Activated CD4-positive, alpha-beta T cell treated with anti-CD3 and anti-CD28 coated beads for 36 hours (primary cell): Measurements from ENCODE around the gene PRKAG2. TPM values are rescaled to one million over a fixed set of nuclear protein-coding genes. Genes with fewer than 3 reads are reported as not detected.

Source experiments
- ATAC-seq: fragments of 200-7000 bp; cut with Tn5 transposase; one replicate; pipeline ENCODE4 v1.10.0; 2021; ENCODE audit warnings: mild to moderate bottlenecking, moderate library complexity
- CTCF ChIA-PET: fragments of 350-600 bp; sonication (Branson Sonifier 250); formaldehyde crosslinking; loops from one replicate; lab custom pipeline; 2021; ENCODE audit warnings: antibody characterized with exemption; lab: Charles Lee
- POLR2A ChIA-PET: fragments of 350-600 bp; sonication (Branson Sonifier 250); formaldehyde crosslinking; loops from one replicate; lab custom pipeline; 2021; ENCODE audit warnings: antibody characterized with exemption, inconsistent platforms; lab: Charles Lee
- DNase-seq: peaks from one replicate; pipeline ENCODE4 v3.0.0-alpha.2; 2020
- H3K27ac Mint-ChIP-seq: one replicate; pipeline ENCODE4 v1.8.0; 2021; ENCODE audit warnings: mixed read lengths
- H3K27me3 Mint-ChIP-seq: one replicate; pipeline ENCODE4 v1.8.0; 2021; ENCODE audit warnings: mixed read lengths
- H3K36me3 Mint-ChIP-seq: one replicate; pipeline ENCODE4 v1.8.0; 2021; ENCODE audit warnings: low read depth, mixed read lengths
- H3K4me1 Mint-ChIP-seq: one replicate; pipeline ENCODE4 v1.8.0; 2021; ENCODE audit warnings: mixed read lengths
- H3K4me3 Mint-ChIP-seq: one replicate; pipeline ENCODE4 v1.8.0; 2021; ENCODE audit warnings: mild to moderate bottlenecking, moderate library complexity, mixed read lengths
- H3K9me3 Mint-ChIP-seq: one replicate; pipeline ENCODE4 v1.8.0; 2021; ENCODE audit warnings: low read depth, mixed read lengths
- intact Hi-C, 2 experiments: fragments of 100-400 bp; cut with DNase I in 1 of 2; cut with micrococcal nuclease in 1 of 2; formaldehyde crosslinking; loops; one replicate each; pipeline versions ENCODE4 v1.14.2 to v1.15.1; 2022 to 2024; cut with DNase I, micrococcal nuclease
- total RNA-seq, 2 experiments: library from RNA; stranded (reverse); gene quantifications; one replicate each; pipeline ENCODE4 v1.2.3, GENCODE V29; 2021

PRKAG2 gene
- total RNA-seq, 2 experiments from 2014 or later = 19.6 to 21.5 TPM

DNA sequence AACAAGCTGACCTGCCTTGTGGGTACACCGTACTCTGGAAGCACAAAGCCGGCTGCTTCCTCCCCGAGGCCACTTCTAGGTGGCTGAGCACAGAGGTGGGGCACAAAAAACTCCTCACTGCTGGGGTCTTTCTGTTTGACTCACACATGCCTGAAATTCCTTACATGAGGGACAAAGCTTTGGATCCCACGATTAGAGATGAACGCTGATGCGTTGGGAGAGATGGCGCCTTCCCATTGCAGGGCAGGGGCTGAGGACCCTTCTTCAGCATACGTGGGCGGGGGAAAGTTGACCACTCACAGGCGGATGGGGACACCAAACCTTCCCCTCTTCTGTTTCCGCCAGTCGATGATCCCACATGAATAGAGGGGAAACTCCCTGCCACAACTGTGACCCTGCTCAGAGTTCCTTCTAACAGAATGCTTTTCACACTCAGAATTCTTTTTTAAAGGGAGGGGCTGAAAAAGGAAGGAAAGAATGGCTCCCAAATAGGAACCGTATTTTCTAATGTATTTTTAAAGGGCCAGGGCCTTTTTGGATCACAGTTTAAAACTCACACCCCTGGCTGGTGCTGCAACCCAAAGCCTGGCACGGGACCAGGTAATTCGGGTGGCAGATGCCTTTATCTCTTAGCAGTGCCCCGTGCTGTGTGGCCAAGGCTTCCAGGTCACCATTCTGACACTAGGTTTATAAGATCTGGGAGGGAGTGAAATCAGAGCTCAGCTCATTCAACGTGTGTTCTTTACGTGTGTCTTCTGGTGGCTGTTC is 134.0 kb downstream of the PRKAG2 start:
- H3K4me3 Mint-ChIP-seq = no peak overlapping the region
- H3K36me3 Mint-ChIP-seq = no peaks in the 10 kb centered on the region
- H3K4me1 Mint-ChIP-seq = peaks cover 33% of the 10 kb centered on the region
- peak overlapping the region; percentile 40 for H3K27ac Mint-ChIP-seq
- intact Hi-C loops = no loop called here
- ChIA-PET CTCF (no interaction called here), POLR2A (no interaction called here)
- DNase-seq (no peak), ATAC-seq (no peak)
- H3K9me3 Mint-ChIP-seq = no peaks in the 10 kb centered on the region
- no peaks in the 10 kb centered on the region for H3K27me3 Mint-ChIP-seq

DNA sequence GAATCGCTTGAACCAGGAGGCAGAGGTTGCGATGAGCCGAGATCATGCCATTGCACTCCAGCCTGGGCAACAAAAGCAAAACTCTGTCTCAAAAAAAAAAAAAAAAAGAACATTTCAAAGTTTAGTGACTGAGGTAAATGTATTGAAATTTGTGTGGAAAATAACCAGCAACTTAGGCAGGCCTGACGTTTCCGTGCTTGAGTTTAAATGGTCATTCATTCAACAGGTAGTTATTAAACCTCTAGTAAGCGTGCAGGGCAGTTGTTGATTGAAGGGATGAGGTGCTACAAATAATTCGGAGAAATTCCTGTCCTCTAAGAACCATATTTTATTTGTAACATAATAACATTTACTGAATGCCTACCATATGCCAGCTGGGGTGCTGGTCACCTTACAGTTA is 135.3 kb downstream of the PRKAG2 start:
- CTCF ChIA-PET = no interaction called here
- Mint-ChIP-seq H3K36me3 (no peaks in the 10 kb centered on the region), H3K27me3 (no peaks in the 10 kb centered on the region), H3K27ac (no peak overlapping the region), H3K4me3 (no peak overlapping the region), H3K4me1 (peaks cover 27% of the 10 kb centered on the region), H3K9me3 (no peaks in the 10 kb centered on the region)
- DNase-seq (no peak), ATAC-seq (no peak)
- POLR2A ChIA-PET = no interaction called here
- intact Hi-C loops = no loop called here

DNA sequence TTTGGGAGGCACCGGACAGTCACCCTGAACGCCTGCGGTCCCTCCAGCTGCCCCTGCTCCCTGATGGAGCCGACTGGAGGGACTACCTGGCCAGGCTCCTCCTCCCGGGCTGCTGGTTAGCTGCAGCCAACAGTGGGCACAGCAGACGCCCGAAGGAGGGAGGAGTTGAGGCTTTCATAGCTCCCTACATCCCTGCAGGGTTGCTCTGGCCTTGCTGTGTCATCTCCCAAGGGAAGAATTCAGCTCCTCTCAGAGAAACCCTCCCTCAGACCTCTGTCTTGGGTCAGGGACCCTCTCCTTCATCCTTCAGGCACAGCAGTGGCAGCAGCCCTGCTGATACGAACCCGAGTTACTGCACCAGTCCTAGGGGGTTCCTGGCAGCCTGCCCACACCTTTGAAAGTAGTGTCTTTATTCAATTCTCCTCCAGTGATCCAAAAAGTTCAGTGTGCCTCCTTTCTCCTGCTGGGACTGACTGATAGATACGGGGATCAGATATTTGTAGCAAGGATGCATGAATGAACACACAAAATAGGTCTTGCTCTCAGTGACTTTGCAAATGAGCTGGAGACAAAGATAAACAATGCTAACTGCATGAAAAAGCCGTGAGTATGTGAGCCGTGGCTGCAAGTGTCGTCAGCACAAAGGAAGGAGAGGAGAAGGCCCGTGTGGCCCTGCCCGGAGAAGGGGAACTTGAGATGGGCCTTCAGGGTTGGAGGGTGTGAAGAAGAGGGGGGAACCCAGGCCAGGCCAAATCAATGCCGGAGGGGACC is 136.6 kb downstream of the PRKAG2 start:
- Mint-ChIP-seq H3K27me3 (no peaks in the 10 kb centered on the region), H3K27ac (no peak overlapping the region), H3K4me1 (peaks cover 24% of the 10 kb centered on the region), H3K4me3 (no peak overlapping the region), H3K36me3 (no peaks in the 10 kb centered on the region), H3K9me3 (no peaks in the 10 kb centered on the region)
- POLR2A ChIA-PET = no interaction called here
- DNase-seq = no peak
- ATAC-seq = no peak
- intact Hi-C loops = no loop called here
- CTCF ChIA-PET = no interaction called here

DNA sequence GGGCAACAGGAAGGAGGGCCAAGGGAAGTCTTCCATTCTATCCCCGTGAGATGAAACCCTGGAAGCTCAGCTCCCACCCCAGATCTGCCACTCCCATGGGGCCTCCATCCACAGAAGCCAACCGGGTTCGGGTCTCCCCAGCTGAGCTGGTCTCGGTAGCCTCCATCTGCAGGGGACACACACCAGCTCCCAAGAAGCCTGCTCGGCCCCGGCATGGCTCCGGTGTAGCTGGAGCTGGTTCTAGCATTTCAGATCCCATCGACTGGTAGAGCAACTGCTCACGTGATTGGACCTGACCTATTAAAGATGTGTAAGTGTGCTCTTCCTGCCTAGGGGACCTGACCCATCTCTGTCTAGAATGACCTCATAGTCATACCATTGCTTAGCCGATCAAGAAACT is 138.0 kb downstream of the PRKAG2 start:
- intact Hi-C loops = no loop called here
- ChIA-PET POLR2A (no interaction called here), CTCF (interaction anchor here (0.5 kb wide), 2 partner anchors 21 to 44 kb away, joined by 3 read pairs; no protein-coding TSS in a partner anchor)
- no peaks in the 10 kb centered on the region for H3K9me3 Mint-ChIP-seq
- no peaks in the 10 kb centered on the region for H3K36me3 Mint-ChIP-seq
- H3K27ac Mint-ChIP-seq = no peak overlapping the region
- H3K4me3 Mint-ChIP-seq = no peak overlapping the region
- H3K4me1 Mint-ChIP-seq = peaks cover 22% of the 10 kb centered on the region
- no peaks in the 10 kb centered on the region for H3K27me3 Mint-ChIP-seq
- ATAC-seq (no peak), DNase-seq (no peak)

DNA sequence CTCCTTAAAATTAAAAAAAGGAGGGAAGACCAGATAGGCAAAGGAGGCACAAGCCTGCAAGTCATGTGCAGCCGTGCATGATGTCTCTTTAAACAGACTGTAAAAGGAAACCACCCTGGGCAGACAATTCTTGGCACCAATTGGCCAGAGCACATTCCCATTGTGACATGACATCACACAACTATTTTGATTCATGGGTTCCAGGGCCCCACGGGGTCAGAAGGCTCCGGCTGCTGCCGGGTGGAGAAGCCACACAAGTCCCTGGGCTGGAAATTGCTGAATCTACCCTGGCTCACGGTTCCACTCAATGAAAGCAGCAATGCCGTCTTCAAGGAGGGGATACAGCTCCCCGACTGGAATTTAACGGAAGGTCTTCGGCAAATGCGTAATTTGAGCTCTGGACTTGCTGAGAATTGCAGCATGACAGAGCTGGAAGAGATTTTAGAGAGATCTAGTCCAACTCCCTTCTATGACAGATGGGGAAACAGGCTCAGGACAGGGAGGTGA is 140.5 kb downstream of the PRKAG2 start:
- H3K36me3 Mint-ChIP-seq = no peaks in the 10 kb centered on the region
- ChIA-PET CTCF (interaction anchor here (0.6 to 1.1 kb wide), 4 partner anchors 19 to 288 kb away, joined by 3 to 4 read pairs (median 3); no protein-coding TSS in a partner anchor), POLR2A (no interaction called here)
- peaks cover 9% of the 10 kb centered on the region for H3K4me1 Mint-ChIP-seq
- DNase-seq = no peak
- peak; percentile 23 for ATAC-seq
- no peak overlapping the region for H3K4me3 Mint-ChIP-seq
- no peaks in the 10 kb centered on the region for H3K9me3 Mint-ChIP-seq
- no peaks in the 10 kb centered on the region for H3K27me3 Mint-ChIP-seq
- H3K27ac Mint-ChIP-seq = no peak overlapping the region
- intact Hi-C loops = no loop called here

DNA sequence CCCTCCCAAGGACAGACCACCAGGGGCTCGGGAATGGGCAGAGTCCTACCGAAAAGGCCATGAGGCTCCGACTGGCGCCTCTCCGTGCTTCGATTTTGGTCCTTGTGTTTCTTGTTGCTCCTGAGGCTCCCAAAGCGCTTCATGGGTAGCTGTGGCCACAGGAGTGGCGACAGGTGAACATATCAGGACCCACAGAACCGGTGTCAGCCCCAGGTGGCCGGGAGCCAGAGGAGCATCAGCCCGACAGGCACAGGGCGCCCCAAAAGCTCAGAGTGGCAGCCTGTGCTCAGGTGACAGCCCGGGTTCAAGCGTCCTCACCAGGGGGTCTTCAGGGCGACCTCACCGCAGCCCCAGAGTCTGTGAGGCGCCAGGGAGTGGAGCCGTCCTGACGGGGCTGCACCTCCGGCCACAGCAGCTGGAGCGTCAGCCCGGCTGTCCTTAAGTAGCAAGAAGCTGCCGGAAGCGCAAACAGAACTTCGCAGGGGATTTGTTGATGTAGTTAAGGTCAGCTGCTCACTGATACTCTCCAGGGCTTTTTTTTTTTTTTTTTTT is 141.0 kb downstream of the PRKAG2 start:
- no peak for ATAC-seq
- no peaks in the 10 kb centered on the region for H3K27me3 Mint-ChIP-seq
- H3K4me3 Mint-ChIP-seq = no peak overlapping the region

DNA sequence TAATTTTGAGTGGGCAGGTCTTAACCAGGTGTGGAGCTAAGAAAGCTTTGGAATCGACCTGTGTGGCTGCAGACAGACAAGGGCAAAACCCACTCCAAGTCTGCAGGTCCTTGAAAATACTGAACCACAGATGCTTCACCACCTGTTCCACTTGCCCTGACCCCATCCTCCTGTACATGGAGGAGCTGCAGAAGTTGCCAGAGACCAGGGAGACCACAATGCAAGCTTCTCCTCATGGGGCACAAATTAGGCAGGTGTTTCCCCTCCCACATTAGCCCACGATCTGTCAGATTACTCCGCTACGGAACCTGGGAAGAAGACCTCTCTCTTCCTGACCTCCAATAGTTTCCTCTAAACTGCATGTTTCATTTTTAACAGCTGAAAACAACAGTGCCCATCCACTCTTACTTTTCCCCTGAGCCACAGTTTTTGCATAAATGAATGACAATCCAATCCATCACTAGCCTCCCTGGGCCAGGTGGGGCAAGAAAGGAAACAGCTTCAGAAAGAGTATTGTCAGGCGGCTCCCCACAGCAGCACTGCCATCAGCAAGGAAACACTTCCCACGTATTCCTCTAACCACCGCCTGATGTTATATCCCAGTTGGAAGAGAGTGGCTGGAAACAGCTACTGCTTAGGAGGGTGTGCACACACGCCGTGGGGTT is 141.6 kb downstream of the PRKAG2 start:
- ATAC-seq = no peak
- intact Hi-C loops = no loop called here

More for the DNA sequence above, 141.0 kb downstream of the PRKAG2 start:
- H3K4me1 Mint-ChIP-seq = peaks cover 9% of the 10 kb centered on the region
- H3K27ac Mint-ChIP-seq = no peak overlapping the region
- POLR2A ChIA-PET = no interaction called here
- H3K9me3 Mint-ChIP-seq = no peaks in the 10 kb centered on the region
- no peaks in the 10 kb centered on the region for H3K36me3 Mint-ChIP-seq
- CTCF ChIA-PET = no interaction called here
- intact Hi-C loops = no loop called here
- DNase-seq = no peak

DNA sequence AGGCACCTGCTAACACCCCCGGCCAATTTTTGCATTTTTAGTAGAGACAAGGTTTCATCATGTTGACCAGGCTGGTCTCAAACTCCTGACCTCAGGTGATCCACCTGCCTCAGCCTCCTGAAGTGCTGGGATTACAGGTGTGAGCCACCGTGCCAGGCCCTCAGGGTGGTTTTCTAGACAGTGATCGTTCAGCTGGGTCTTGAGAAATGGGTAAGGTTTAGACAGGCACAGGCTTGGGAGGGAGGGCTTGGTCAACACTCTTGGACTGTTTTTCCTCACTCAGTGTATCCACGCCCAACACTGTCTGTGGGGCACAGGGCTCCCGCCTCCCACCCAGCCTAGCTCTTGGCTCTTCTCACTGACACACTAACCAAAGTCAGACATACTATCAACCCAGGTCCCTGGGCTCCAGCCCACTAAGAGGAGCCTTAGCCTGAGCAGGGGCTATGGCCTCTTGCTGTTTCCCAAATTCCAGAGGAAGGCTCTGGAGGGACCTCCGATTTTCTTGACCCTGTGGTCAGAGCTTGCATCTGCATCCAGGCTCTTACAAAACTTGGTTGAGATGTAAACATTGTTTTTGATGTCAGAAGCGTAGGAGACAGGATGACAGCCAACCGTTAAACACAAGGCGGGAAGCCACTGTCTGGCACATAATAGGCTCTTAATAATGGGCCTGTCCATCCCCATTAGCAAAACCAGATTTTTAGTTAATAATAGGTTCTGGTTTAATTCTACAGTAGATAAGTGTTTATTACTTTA is 143.9 kb downstream of the PRKAG2 start:
- H3K4me1 Mint-ChIP-seq = peaks cover 15% of the 10 kb centered on the region
- ChIA-PET POLR2A (no interaction called here), CTCF (interaction anchor here (0.6 to 1.0 kb wide), 3 partner anchors 49 to 203 kb away, joined by 3 to 4 read pairs (median 3); no protein-coding TSS in a partner anchor)
- DNase-seq = no peak
- no peaks in the 10 kb centered on the region for H3K36me3 Mint-ChIP-seq
- H3K9me3 Mint-ChIP-seq = no peaks in the 10 kb centered on the region
- intact Hi-C loops = no loop called here
- no peak overlapping the region for H3K4me3 Mint-ChIP-seq
- no peak overlapping the region for H3K27ac Mint-ChIP-seq
- no peaks in the 10 kb centered on the region for H3K27me3 Mint-ChIP-seq
- ATAC-seq = no peak

More for the DNA sequence above, 141.6 kb downstream of the PRKAG2 start:
- DNase-seq = no peak
- Mint-ChIP-seq H3K4me3 (no peak overlapping the region), H3K4me1 (peaks cover 9% of the 10 kb centered on the region), H3K36me3 (no peaks in the 10 kb centered on the region), H3K27me3 (no peaks in the 10 kb centered on the region), H3K9me3 (no peaks in the 10 kb centered on the region), H3K27ac (no peak overlapping the region)
- ChIA-PET POLR2A (no interaction called here), CTCF (no interaction called here)

DNA sequence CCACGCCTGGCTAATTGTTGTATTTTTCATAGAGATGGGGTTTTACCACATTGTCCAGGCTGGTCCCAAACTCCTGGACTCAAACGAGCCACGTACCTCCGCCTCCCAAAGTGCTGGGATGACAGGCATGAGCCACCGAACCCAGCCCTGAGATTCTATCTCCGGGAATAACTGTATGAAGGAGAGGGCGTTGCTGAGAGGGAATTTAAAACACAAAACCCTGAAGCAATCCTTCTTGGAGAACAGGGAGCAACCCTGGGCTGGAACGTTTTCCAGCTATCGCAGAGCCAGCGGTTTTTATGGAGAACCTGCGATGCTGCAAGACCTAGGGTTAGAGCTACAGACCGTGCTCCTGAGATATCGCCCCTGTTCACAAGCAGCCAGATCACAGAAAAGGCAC is 144.6 kb downstream of the PRKAG2 start:
- H3K9me3 Mint-ChIP-seq = no peaks in the 10 kb centered on the region
- ATAC-seq = no peak
- POLR2A ChIA-PET = no interaction called here
- H3K27me3 Mint-ChIP-seq = no peaks in the 10 kb centered on the region
- no peak overlapping the region for H3K27ac Mint-ChIP-seq
- intact Hi-C loops = no loop called here
- H3K4me3 Mint-ChIP-seq = no peak overlapping the region
- DNase-seq = no peak
- CTCF ChIA-PET = interaction anchor here (0.6 to 1.0 kb wide), 3 partner anchors 50 to 204 kb away, joined by 3 to 4 read pairs (median 3); no protein-coding TSS in a partner anchor
- peaks cover 21% of the 10 kb centered on the region for H3K4me1 Mint-ChIP-seq
- no peaks in the 10 kb centered on the region for H3K36me3 Mint-ChIP-seq

DNA sequence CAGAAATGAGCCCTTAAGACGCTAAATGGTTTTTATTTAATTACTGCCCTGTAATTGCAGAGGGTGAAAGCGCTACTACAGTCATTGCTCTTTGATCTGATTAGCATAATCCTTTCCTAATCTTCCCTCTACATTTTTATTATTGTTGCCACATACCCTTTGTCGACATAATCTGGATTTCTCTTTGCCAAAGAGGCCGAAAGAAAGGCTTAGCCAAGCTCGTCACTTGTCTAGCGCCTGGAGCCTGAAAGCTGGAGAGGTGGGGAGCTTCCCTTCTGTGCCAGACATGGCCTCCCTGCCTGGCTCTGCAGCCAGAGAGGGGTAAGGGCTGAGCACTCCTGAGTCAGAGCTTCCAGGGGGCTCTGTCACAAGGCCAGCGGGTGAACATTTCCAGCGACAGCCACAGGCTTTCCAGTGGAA is 145.9 kb downstream of the PRKAG2 start:
- no peaks in the 10 kb centered on the region for H3K36me3 Mint-ChIP-seq
- ATAC-seq (no peak), DNase-seq (no peak)
- no peaks in the 10 kb centered on the region for H3K27me3 Mint-ChIP-seq
- ChIA-PET CTCF (no interaction called here), POLR2A (no interaction called here)
- intact Hi-C loops = no loop called here
- peaks cover 28% of the 10 kb centered on the region for H3K4me1 Mint-ChIP-seq
- H3K9me3 Mint-ChIP-seq = no peaks in the 10 kb centered on the region
- H3K4me3 Mint-ChIP-seq = no peak overlapping the region
- no peak overlapping the region for H3K27ac Mint-ChIP-seq
